ENCODE data around the gene KMT2E.

DNA sequence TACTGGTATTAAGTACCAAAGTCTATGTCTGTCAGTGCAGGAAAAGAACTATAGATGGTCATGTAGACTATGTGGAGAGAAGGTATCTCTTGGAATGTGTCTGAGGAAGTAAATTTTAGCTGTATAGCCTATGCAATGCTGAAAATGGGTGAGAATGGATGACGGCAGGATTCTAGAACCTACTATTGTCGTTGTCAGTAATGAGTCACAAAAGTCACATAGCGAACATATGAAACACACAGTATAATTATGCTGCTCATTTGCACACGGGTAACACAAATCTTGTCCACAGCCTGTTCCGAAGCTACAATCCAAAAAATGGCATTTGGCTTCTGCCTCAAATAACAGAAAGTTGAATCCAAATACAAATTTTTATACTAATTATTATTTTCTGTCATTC lies 33.6 kb upstream of the KMT2E start:
- TF ChIP-seq, protein P1, sequence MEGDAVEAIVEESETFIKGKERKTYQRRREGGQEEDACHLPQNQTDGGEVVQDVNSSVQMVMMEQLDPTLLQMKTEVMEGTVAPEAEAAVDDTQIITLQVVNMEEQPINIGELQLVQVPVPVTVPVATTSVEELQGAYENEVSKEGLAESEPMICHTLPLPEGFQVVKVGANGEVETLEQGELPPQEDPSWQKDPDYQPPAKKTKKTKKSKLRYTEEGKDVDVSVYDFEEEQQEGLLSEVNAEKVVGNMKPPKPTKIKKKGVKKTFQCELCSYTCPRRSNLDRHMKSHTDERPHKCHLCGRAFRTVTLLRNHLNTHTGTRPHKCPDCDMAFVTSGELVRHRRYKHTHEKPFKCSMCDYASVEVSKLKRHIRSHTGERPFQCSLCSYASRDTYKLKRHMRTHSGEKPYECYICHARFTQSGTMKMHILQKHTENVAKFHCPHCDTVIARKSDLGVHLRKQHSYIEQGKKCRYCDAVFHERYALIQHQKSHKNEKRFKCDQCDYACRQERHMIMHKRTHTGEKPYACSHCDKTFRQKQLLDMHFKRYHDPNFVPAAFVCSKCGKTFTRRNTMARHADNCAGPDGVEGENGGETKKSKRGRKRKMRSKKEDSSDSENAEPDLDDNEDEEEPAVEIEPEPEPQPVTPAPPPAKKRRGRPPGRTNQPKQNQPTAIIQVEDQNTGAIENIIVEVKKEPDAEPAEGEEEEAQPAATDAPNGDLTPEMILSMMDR (IDR thresholded peaks at IDR 0.05; ENCODE audit: extremely low read depth in 1 of 2, insufficient read depth in 1 of 2, low read depth in 1 of 2, low read length in 2 of 2): no peak
- TF ChIP-seq JUN (IDR thresholded peaks at IDR 0.05; ENCODE audit: borderline replicate concordance, insufficient read depth, insufficient read length, low read depth) (peak; percentile 23), EZH2 (IDR thresholded peaks at IDR 0.05; ENCODE audit: borderline replicate concordance, low read depth, low read length, severe bottlenecking) (no peak), POLR2AphosphoS5 (IDR thresholded peaks at IDR 0.05; ENCODE audit: insufficient read depth, low read depth, low read length) (no peak), POLR2A (IDR thresholded peaks at IDR 0.05; ENCODE audit: low read depth, low read length) (no peak)
- TF ChIP-seq, protein P2, sequence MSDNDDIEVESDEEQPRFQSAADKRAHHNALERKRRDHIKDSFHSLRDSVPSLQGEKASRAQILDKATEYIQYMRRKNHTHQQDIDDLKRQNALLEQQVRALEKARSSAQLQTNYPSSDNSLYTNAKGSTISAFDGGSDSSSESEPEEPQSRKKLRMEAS (IDR thresholded peaks at IDR 0.05; ENCODE audit: insufficient read depth, insufficient read length): no peak

All from endothelial cell of umbilical vein (primary cell).